ENCODE results near the gene OAF. TPM values are rescaled to one million over a fixed set of nuclear protein-coding genes. Genes with fewer than 3 reads are reported as not detected.
A peak's percentile ranks its signal among the peaks of the same experiment; 100 is the strongest.

OAF gene
- total and polyA plus RNA-seq, 9 of the 15 experiments (the other 6 are each of a cell fraction or from before 2014, with no cell fraction given) = 1.1 to 21.6 (median 7.5) TPM

DNA sequence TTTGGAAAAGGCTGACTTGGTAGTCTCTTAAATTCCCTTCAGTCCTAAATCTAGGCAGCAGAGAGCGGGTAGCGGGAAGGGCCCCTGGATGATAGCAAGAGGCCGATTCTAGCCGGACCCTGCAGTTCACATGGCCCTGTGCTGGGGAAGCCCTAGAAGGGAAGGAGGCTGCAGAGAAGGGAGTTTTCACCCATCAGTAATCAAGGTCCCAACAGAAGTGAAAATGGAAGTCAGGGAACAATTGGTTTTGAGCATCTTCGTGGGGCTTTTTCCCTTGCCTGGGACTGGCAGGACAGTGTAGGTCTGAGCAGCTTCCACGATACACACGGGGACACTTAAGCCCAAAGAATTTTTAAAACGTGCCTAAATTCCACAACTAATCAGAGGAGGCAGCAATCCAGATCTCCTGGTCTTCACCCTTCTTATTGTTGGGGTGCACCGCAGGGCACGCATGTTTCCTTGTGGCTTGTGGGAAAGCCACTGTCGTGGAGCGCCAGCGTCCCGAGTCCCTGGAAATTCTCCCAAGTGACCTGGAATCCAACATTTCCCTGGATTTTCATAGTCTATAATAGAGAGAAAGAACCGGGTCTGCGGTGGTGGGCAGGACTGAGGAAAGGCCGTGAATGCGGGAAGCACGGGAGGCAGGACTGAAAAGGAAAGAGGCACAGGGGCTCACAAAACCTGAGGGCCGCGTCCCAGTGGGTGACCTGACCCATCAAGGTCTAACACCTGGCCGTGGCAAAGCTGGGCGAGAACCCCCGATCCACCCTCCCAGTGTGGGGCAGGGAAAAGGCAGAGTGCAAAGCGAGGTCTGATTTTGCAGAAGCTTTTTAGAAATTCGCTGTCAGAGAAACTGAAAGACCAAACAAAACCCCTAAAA lies 846 bp upstream of the OAF start (continued):
- TF ChIP-seq NFATC3 (IDR thresholded peaks at IDR 0.05) = no peak

DNA sequence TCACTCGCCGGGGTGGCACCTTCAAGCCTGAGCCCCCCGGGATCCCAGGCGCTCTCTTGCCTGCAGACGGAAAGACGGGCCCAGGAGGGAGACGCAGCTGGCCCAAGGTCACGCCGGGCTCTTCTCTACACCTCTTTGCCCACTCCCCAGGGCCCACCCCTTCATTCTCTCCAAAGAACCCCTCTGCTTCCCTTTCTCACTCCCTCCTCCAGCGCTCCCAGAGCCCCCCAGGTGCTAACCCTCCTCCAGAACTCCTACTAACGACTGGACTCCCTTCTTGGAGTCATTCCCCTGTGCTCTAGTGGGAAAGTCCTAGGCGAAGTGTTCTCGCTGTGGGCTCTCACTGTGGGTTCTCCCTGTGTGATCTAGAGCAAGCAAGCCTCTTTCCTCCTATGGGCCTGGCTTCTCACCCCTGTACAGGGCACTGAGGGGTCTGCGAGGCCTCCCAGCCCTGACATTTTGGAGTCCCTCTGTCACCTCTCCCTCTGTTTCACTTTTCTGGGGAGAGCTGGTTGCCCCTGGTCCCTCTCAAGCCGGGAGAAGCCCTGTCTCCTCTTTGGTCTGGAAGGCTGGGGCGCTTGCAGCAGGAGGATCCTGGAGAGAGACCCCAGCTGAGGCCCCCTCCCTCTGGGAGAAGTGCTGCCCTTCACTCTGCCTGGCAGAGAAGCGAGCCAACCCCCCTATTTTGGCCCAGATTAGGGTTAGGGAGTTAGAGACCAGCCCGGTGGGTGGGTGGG lies 858 bp downstream of the OAF start:
- WGBS (ENCODE audit: insufficient coverage, low coverage, missing lambda C conversion rate) = 7% methylated on average over 13 of the region's 18 CpGs
- peak overlapping the region; percentile 90 for H2AFZ ChIP-seq (ENCODE audit: low read depth, low read length)
- no TSS peak for BruUV-seq (replicated peaks)
- H3K4me1 ChIP-seq (replicated peaks in 1 of 2; ENCODE audit: control insufficient read depth in 2 of 2, insufficient read depth in 2 of 2, low read length in 2 of 2) = peaks cover 19 to 28% of the 10 kb centered on the region in 2 experiments; a peak in 4 of 5 replicates
- H3K9me1 ChIP-seq (ENCODE audit: control insufficient read depth, insufficient read depth, low read length) = no peaks in the 10 kb centered on the region
- peak overlapping the region; percentile 63 for H3K4me2 ChIP-seq (ENCODE audit: insufficient read depth, low read length)
- no peaks in the 10 kb centered on the region for H3K9me3 ChIP-seq (replicated peaks; ENCODE audit: control insufficient read depth, insufficient read depth, low read depth, low read length)
- FAIRE-seq (no peak), ATAC-seq (peak; percentile 9), DNase-seq (ENCODE audit: extremely low read depth in 1 of 4, low spot score in 3 of 4) (peak in 2 of 4 experiments; percentile 18 to 31)
- ChIA-PET POLR2A (interaction anchor here (1.1 kb wide), 1 partner anchor 18 kb away, joined by 8 read pairs; no protein-coding TSS in a partner anchor), CTCF (ENCODE audit: low intra/inter-chr PET ratio) (no interaction called here)
- H3K79me2 ChIP-seq (ENCODE audit: control insufficient read depth, insufficient read depth, low read length) = peaks cover 4% of the 10 kb centered on the region; the same call in 1 of the 3 replicates
- H3K4me3 ChIP-seq = peak overlapping the region; percentile 58
- peak overlapping the region; percentile 64 to 93 for H3K9ac ChIP-seq (ENCODE audit: insufficient read depth in 1 of 2, low read depth in 2 of 2, low read length in 2 of 2)
- peaks cover under 1% of the 10 kb centered on the region; the same call in 1 of the 2 replicates for H4K20me1 ChIP-seq (replicated peaks; ENCODE audit: control insufficient read depth, insufficient read depth, low read length)
- H3K36me3 ChIP-seq (ENCODE audit: control insufficient read depth, insufficient read depth, low read length) = 0 out of 3 replicates have a peak, but pooled peaks cover 3% of the 10 kb centered on the region
- intact Hi-C loops (cut with micrococcal nuclease) = loop anchor here (10.0 kb wide), 1 partner anchor 857 kb away; no protein-coding TSS in a partner anchor
- peak overlapping the region; percentile 70 for H3K27ac ChIP-seq (ENCODE audit: extremely low read depth, low read depth, low read length)
- peaks cover 0 to 8% of the 10 kb centered on the region in 2 experiments; a peak in 2 of 5 replicates for H3K27me3 ChIP-seq (ENCODE audit: control insufficient read depth in 2 of 2, insufficient read depth in 2 of 2, low read length in 2 of 2)
- in situ Hi-C loops (cut with MboI) = no loop called here
- TF ChIP-seq PHF8 (IDR thresholded peaks at IDR 0.05; ENCODE audit: borderline replicate concordance, low read length) = no peak
- no peak for TF ChIP-seq POLR3A (IDR thresholded peaks at IDR 0.05; ENCODE audit: borderline replicate concordance, extremely low read depth, insufficient read depth, insufficient read length)
- no peak for TF ChIP-seq RNF2 (IDR thresholded peaks at IDR 0.05)
- no peak for TF ChIP-seq MED1 (CRISPR knock-in tag; IDR thresholded peaks at IDR 0.05; ENCODE audit: borderline replicate concordance)
- TF ChIP-seq RAD21 (CRISPR knock-in tag; conservative IDR thresholded peaks at IDR 0.05 in 1 of 2, IDR thresholded peaks at IDR 0.05 in 1 of 2) = no peak
- TF ChIP-seq ZNF717 (CRISPR knock-in tag; IDR thresholded peaks at IDR 0.05) = no peak
- TF ChIP-seq, protein P1, sequence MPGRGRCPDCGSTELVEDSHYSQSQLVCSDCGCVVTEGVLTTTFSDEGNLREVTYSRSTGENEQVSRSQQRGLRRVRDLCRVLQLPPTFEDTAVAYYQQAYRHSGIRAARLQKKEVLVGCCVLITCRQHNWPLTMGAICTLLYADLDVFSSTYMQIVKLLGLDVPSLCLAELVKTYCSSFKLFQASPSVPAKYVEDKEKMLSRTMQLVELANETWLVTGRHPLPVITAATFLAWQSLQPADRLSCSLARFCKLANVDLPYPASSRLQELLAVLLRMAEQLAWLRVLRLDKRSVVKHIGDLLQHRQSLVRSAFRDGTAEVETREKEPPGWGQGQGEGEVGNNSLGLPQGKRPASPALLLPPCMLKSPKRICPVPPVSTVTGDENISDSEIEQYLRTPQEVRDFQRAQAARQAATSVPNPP (IDR thresholded peaks at IDR 0.05; ENCODE audit: borderline replicate concordance, insufficient read depth, insufficient read length) = no peak
- no peak for TF ChIP-seq ZNF175 (CRISPR knock-in tag; IDR thresholded peaks at IDR 0.05; ENCODE audit: low read depth)
- TF ChIP-seq, protein P2, sequence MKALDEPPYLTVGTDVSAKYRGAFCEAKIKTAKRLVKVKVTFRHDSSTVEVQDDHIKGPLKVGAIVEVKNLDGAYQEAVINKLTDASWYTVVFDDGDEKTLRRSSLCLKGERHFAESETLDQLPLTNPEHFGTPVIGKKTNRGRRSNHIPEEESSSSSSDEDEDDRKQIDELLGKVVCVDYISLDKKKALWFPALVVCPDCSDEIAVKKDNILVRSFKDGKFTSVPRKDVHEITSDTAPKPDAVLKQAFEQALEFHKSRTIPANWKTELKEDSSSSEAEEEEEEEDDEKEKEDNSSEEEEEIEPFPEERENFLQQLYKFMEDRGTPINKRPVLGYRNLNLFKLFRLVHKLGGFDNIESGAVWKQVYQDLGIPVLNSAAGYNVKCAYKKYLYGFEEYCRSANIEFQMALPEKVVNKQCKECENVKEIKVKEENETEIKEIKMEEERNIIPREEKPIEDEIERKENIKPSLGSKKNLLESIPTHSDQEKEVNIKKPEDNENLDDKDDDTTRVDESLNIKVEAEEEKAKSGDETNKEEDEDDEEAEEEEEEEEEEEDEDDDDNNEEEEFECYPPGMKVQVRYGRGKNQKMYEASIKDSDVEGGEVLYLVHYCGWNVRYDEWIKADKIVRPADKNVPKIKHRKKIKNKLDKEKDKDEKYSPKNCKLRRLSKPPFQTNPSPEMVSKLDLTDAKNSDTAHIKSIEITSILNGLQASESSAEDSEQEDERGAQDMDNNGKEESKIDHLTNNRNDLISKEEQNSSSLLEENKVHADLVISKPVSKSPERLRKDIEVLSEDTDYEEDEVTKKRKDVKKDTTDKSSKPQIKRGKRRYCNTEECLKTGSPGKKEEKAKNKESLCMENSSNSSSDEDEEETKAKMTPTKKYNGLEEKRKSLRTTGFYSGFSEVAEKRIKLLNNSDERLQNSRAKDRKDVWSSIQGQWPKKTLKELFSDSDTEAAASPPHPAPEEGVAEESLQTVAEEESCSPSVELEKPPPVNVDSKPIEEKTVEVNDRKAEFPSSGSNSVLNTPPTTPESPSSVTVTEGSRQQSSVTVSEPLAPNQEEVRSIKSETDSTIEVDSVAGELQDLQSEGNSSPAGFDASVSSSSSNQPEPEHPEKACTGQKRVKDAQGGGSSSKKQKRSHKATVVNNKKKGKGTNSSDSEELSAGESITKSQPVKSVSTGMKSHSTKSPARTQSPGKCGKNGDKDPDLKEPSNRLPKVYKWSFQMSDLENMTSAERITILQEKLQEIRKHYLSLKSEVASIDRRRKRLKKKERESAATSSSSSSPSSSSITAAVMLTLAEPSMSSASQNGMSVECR (CRISPR knock-in tag; IDR thresholded peaks at IDR 0.05) = 0 out of 2 replicates have a peak, but pooled peaks have one; percentile 16
- no peak for TF ChIP-seq NFRKB (IDR thresholded peaks at IDR 0.05; ENCODE audit: low read depth)
- peak; percentile 41 to 48; a peak in 2 of 4 replicates for TF ChIP-seq NRF1 (conservative IDR thresholded peaks at IDR 0.05 in 1 of 2, IDR thresholded peaks at IDR 0.05 in 1 of 2)

Data from K562 (cell line).